ENCODE measurements around the gene MAP2K3.

GRCh38 chr17:21358682-21359482, 74.4 kb downstream of the MAP2K3 start:
- no peak for TF ChIP-seq EZH2 (IDR thresholded peaks at IDR 0.05; ENCODE audit: low read length, missing control alignments)
- TF ChIP-seq, protein P1, sequence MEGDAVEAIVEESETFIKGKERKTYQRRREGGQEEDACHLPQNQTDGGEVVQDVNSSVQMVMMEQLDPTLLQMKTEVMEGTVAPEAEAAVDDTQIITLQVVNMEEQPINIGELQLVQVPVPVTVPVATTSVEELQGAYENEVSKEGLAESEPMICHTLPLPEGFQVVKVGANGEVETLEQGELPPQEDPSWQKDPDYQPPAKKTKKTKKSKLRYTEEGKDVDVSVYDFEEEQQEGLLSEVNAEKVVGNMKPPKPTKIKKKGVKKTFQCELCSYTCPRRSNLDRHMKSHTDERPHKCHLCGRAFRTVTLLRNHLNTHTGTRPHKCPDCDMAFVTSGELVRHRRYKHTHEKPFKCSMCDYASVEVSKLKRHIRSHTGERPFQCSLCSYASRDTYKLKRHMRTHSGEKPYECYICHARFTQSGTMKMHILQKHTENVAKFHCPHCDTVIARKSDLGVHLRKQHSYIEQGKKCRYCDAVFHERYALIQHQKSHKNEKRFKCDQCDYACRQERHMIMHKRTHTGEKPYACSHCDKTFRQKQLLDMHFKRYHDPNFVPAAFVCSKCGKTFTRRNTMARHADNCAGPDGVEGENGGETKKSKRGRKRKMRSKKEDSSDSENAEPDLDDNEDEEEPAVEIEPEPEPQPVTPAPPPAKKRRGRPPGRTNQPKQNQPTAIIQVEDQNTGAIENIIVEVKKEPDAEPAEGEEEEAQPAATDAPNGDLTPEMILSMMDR (conservative IDR thresholded peaks at IDR 0.05 in 1 of 2, IDR thresholded peaks at IDR 0.05 in 1 of 2; ENCODE audit: low read depth in 1 of 2, low read length in 2 of 2): no peak
